GM12878 (cell line): ENCODE data around the gene ARL14EP. TPM values are rescaled to one million over a fixed set of nuclear protein-coding genes. Genes with fewer than 3 reads are reported as not detected.

Source experiments
- ASH2L ChIP-seq: fragments of 300-600, 200-600 bp; sonication (generic); IDR thresholded peaks from 2 replicates; pipeline ENCODE4 v1.6.1; 2017; ENCODE audit warnings: low read depth, mild to moderate bottlenecking, borderline replicate concordance
- EED ChIP-seq: sonication (generic); IDR thresholded peaks from 2 replicates; pipeline ENCODE4 v1.6.1; 2016; ENCODE audit warnings: antibody characterized with exemption, low read depth
- GATAD2B ChIP-seq: fragments of 450-650 bp; conservative IDR thresholded peaks from 2 replicates; pipeline ENCODE4 v1.6.1; 2017; ENCODE audit warnings: low read depth, mild to moderate bottlenecking, moderate library complexity
- JUNB ChIP-seq: IDR thresholded peaks from 2 replicates; pipeline ENCODE4 v1.6.1; 2016; ENCODE audit warnings: antibody characterized with exemption, mild to moderate bottlenecking
- PAX5 ChIP-seq: IDR thresholded peaks from 2 replicates; pipeline ENCODE4 v1.6.1; 2011; ENCODE audit warnings: low read depth, low read length, borderline replicate concordance
- RCOR1 ChIP-seq: conservative IDR thresholded peaks from 2 replicates; pipeline ENCODE4 v1.6.1; 2012; ENCODE audit warnings: low read depth, low read length, improper control_type of control experiment
- RUNX3 ChIP-seq: IDR thresholded peaks from 2 replicates; pipeline ENCODE4 v1.6.1; 2012; ENCODE audit warnings: low read length, inconsistent platforms
- SIN3A ChIP-seq: IDR thresholded peaks from 2 replicates; pipeline ENCODE4 v1.6.1; 2012; ENCODE audit warnings: low read depth, low read length, improper control_type of control experiment
- SMAD5 ChIP-seq: IDR thresholded peaks from 2 replicates; pipeline ENCODE4 v1.6.1; 2016; ENCODE audit warnings: antibody characterized with exemption, low read depth
- SP1 ChIP-seq: IDR thresholded peaks from one replicate; pipeline ENCODE4 v1.6.1; 2011; ENCODE audit warnings: low read depth, low read length
- SPI1 ChIP-seq: IDR thresholded peaks from 2 replicates; pipeline ENCODE4 v1.6.1; 2011; ENCODE audit warnings: low read depth, mild to moderate bottlenecking, low read length, moderate library complexity, borderline replicate concordance; ENCODE audit not compliant: insufficient read depth
- STAT3 ChIP-seq: IDR thresholded peaks from 2 replicates; pipeline ENCODE4 v1.6.1; 2011; ENCODE audit warnings: low read depth, low read length, improper control_type of control experiment
- TBL1XR1 ChIP-seq: IDR thresholded peaks from 2 replicates; pipeline ENCODE4 v1.6.1; 2012; ENCODE audit warnings: low read depth, low read length, improper control_type of control experiment
- TCF7 ChIP-seq: IDR thresholded peaks from 2 replicates; pipeline ENCODE4 v1.6.1; 2014; ENCODE audit warnings: antibody characterized with exemption, borderline replicate concordance
- ZNF274 ChIP-seq: IDR thresholded peaks from one replicate; pipeline ENCODE4 v1.8.0; 2011; ENCODE audit not compliant: insufficient read length, insufficient read depth
- polyA plus RNA-seq, 11 experiments: library from polyadenylated mRNA; depleted of rRNA in 4 of 11; unstranded in 6 of 11; stranded (reverse) in 5 of 11; fragments of >200 nt; fragmentation: Nextera tagmentation in 4 of 11; fragmentation: Illumina TruSeq in 1 of 11; extraction: Ambion mirVana in 4 of 11; extraction: Trizol in 1 of 11; gene quantifications; 1 replicate in 1 of 11; 2 replicates in 10 of 11; pipeline versions ENCODE4 v1.2.1 to v1.2.3, GENCODE V29; 2011 to 2016; ENCODE audit warnings: inconsistent platforms in 2 of 11, missing spikeins in 2 of 11, low read depth in 1 of 11
- total RNA-seq, 4 experiments: library from RNA; depleted of rRNA in 3 of 4; stranded (reverse); fragments of >200 nt in 3 of 4; fragmentation: Illumina TruSeq in 1 of 4; extraction: Trizol in 1 of 4; gene quantifications; 2 replicates each; pipeline versions ENCODE4 v1.2.1 to v1.2.3, GENCODE V29; 2013 to 2021
- TF ChIP-seq, protein P1 (sequence below): fragments of 450-650 bp; IDR thresholded peaks from 2 replicates; pipeline ENCODE4 v1.6.1; 2016; ENCODE audit warnings: mild to moderate bottlenecking
- TF ChIP-seq, protein P2 (sequence below): fragments of 450-650 bp; IDR thresholded peaks from 2 replicates; pipeline ENCODE4 v1.6.1; 2017; ENCODE audit warnings: antibody characterized with exemption, mild to moderate bottlenecking, moderate library complexity
- TF ChIP-seq, protein P3 (sequence below): fragments of 450-650 bp; IDR thresholded peaks from 2 replicates; pipeline ENCODE4 v1.6.1; 2017; ENCODE audit warnings: mild to moderate bottlenecking
- TF ChIP-seq, protein P4 (sequence below): fragments of 450-650 bp; formaldehyde crosslinking; IDR thresholded peaks from 2 replicates; pipeline ENCODE4 v1.4.0; 2020; ENCODE audit warnings: mild to moderate bottlenecking, moderate library complexity
- TF ChIP-seq, protein P5 (sequence below): IDR thresholded peaks from 2 replicates; pipeline ENCODE4 v1.6.1; 2011; ENCODE audit warnings: mild to moderate bottlenecking, low read depth, low read length, moderate library complexity; ENCODE audit not compliant: insufficient replicate concordance

The ARL14EP gene
- total and polyA plus RNA-seq, 10 of the 15 experiments (the other 5 are each of a cell fraction or from before 2014, with no cell fraction given): 18.1 to 59.8 (median 42.8) TPM

DNA sequence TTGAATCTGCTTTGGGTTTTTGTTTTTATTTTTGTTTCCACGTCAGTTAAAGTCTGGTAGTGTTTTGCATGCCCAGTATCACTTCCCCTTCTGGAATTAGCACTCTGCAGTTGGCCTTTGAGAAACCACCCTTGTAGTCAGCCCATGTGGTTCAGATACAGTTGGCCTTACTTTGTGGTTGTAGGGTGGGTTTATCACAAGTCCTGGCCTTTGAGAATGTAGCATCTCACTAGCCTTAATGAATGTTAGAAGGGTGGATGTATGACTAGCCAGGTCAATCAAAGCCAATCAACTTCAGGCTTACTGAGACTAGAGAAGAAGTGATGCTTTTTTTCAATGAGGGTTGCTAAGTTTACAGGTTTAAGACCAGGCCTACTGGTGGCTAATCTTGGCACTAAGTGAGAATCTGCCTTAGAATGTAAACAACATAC is 19.8 kb downstream of the ARL14EP start (continued):
- TF ChIP-seq, protein P1, sequence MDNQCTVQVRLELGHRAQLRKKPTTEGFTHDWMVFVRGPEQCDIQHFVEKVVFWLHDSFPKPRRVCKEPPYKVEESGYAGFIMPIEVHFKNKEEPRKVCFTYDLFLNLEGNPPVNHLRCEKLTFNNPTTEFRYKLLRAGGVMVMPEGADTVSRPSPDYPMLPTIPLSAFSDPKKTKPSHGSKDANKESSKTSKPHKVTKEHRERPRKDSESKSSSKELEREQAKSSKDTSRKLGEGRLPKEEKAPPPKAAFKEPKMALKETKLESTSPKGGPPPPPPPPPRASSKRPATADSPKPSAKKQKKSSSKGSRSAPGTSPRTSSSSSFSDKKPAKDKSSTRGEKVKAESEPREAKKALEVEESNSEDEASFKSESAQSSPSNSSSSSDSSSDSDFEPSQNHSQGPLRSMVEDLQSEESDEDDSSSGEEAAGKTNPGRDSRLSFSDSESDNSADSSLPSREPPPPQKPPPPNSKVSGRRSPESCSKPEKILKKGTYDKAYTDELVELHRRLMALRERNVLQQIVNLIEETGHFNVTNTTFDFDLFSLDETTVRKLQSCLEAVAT: peak; percentile 91
- TF ChIP-seq SPI1: peak; percentile 100
- TF ChIP-seq, protein P2, sequence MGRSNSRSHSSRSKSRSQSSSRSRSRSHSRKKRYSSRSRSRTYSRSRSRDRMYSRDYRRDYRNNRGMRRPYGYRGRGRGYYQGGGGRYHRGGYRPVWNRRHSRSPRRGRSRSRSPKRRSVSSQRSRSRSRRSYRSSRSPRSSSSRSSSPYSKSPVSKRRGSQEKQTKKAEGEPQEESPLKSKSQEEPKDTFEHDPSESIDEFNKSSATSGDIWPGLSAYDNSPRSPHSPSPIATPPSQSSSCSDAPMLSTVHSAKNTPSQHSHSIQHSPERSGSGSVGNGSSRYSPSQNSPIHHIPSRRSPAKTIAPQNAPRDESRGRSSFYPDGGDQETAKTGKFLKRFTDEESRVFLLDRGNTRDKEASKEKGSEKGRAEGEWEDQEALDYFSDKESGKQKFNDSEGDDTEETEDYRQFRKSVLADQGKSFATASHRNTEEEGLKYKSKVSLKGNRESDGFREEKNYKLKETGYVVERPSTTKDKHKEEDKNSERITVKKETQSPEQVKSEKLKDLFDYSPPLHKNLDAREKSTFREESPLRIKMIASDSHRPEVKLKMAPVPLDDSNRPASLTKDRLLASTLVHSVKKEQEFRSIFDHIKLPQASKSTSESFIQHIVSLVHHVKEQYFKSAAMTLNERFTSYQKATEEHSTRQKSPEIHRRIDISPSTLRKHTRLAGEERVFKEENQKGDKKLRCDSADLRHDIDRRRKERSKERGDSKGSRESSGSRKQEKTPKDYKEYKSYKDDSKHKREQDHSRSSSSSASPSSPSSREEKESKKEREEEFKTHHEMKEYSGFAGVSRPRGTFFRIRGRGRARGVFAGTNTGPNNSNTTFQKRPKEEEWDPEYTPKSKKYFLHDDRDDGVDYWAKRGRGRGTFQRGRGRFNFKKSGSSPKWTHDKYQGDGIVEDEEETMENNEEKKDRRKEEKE: no peak
- 0 out of 2 replicates have a peak, but pooled peaks have one; percentile 72 for TF ChIP-seq RCOR1
- TF ChIP-seq, protein P3, sequence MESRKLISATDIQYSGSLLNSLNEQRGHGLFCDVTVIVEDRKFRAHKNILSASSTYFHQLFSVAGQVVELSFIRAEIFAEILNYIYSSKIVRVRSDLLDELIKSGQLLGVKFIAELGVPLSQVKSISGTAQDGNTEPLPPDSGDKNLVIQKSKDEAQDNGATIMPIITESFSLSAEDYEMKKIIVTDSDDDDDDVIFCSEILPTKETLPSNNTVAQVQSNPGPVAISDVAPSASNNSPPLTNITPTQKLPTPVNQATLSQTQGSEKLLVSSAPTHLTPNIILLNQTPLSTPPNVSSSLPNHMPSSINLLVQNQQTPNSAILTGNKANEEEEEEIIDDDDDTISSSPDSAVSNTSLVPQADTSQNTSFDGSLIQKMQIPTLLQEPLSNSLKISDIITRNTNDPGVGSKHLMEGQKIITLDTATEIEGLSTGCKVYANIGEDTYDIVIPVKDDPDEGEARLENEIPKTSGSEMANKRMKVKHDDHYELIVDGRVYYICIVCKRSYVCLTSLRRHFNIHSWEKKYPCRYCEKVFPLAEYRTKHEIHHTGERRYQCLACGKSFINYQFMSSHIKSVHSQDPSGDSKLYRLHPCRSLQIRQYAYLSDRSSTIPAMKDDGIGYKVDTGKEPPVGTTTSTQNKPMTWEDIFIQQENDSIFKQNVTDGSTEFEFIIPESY: no peak
- peak; percentile 89; the same call in 1 of the 2 replicates for TF ChIP-seq TBL1XR1
- 0 out of 2 replicates have a peak, but pooled peaks have one; percentile 35 for TF ChIP-seq STAT3
- TF ChIP-seq JUNB: peak; percentile 75
- TF ChIP-seq PAX5: peak; percentile 93
- peak; percentile 83; the same call in 1 of the 2 replicates for TF ChIP-seq EED
- TF ChIP-seq ASH2L: 0 out of 2 replicates have a peak, but pooled peaks have one; percentile 71
- peak; percentile 30; the same call in 1 of the 2 replicates for TF ChIP-seq GATAD2B
- TF ChIP-seq SMAD5: no peak
- TF ChIP-seq SP1: peak; percentile 74
- TF ChIP-seq, protein P4, sequence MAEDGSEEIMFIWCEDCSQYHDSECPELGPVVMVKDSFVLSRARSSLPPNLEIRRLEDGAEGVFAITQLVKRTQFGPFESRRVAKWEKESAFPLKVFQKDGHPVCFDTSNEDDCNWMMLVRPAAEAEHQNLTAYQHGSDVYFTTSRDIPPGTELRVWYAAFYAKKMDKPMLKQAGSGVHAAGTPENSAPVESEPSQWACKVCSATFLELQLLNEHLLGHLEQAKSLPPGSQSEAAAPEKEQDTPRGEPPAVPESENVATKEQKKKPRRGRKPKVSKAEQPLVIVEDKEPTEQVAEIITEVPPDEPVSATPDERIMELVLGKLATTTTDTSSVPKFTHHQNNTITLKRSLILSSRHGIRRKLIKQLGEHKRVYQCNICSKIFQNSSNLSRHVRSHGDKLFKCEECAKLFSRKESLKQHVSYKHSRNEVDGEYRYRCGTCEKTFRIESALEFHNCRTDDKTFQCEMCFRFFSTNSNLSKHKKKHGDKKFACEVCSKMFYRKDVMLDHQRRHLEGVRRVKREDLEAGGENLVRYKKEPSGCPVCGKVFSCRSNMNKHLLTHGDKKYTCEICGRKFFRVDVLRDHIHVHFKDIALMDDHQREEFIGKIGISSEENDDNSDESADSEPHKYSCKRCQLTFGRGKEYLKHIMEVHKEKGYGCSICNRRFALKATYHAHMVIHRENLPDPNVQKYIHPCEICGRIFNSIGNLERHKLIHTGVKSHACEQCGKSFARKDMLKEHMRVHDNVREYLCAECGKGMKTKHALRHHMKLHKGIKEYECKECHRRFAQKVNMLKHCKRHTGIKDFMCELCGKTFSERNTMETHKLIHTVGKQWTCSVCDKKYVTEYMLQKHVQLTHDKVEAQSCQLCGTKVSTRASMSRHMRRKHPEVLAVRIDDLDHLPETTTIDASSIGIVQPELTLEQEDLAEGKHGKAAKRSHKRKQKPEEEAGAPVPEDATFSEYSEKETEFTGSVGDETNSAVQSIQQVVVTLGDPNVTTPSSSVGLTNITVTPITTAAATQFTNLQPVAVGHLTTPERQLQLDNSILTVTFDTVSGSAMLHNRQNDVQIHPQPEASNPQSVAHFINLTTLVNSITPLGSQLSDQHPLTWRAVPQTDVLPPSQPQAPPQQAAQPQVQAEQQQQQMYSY (CRISPR knock-in tag): no peak
- peak; percentile 98 for TF ChIP-seq RUNX3
- TF ChIP-seq SIN3A: no peak
- TF ChIP-seq, protein P5, sequence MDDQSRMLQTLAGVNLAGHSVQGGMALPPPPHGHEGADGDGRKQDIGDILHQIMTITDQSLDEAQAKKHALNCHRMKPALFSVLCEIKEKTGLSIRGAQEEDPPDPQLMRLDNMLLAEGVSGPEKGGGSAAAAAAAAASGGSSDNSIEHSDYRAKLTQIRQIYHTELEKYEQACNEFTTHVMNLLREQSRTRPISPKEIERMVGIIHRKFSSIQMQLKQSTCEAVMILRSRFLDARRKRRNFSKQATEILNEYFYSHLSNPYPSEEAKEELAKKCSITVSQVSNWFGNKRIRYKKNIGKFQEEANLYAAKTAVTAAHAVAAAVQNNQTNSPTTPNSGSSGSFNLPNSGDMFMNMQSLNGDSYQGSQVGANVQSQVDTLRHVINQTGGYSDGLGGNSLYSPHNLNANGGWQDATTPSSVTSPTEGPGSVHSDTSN: no peak
- TF ChIP-seq TCF7: peak; percentile 74
- TF ChIP-seq ZNF274: no peak
